GM12878 (cell line): ENCODE measurements around the gene MSL3B.

ENCODE experiments used
- CHD2 ChIP-seq: IDR thresholded peaks from 2 replicates; pipeline ENCODE4 v1.6.1; 2011; ENCODE audit warnings: low read depth, low read length, improper control_type of control experiment, borderline replicate concordance
- CHD4 ChIP-seq: fragments of 200-600 bp; sonication (generic); IDR thresholded peaks from 2 replicates; pipeline ENCODE4 v1.6.1; 2016; ENCODE audit warnings: mild to moderate bottlenecking
- CREB1 ChIP-seq: IDR thresholded peaks from 2 replicates; pipeline ENCODE4 v1.6.1; 2012; ENCODE audit warnings: low read depth, mild to moderate bottlenecking, inconsistent platforms
- JUND ChIP-seq: IDR thresholded peaks from 2 replicates; pipeline ENCODE4 v1.6.1; 2012; ENCODE audit warnings: low read depth, mild to moderate bottlenecking, low read length, improper control_type of control experiment, moderate library complexity
- POLR2A ChIP-seq: IDR thresholded peaks from 2 replicates; pipeline ENCODE4 v1.6.1; 2011; ENCODE audit warnings: low read depth, mild to moderate bottlenecking, low read length
- SRF ChIP-seq, 2 experiments: IDR thresholded peaks; 2 replicates each; pipeline ENCODE4 v1.6.1; 2011; ENCODE audit warnings: low read depth in 2 of 2, low read length in 2 of 2, mild to moderate bottlenecking in 1 of 2, moderate library complexity in 1 of 2
- TAF1 ChIP-seq: IDR thresholded peaks from 2 replicates; pipeline ENCODE4 v1.6.1; 2011; ENCODE audit warnings: mild to moderate bottlenecking, low read depth, low read length, borderline replicate concordance
- TF ChIP-seq, protein P1 (sequence below), 3 experiments: IDR thresholded peaks in 2 of 3; conservative IDR thresholded peaks in 1 of 3; 2 replicates each; pipeline ENCODE4 v1.5.1; 2011; ENCODE audit warnings: low read depth in 3 of 3, low read length in 3 of 3, mild to moderate bottlenecking in 3 of 3, control low read depth in 2 of 3, moderate library complexity in 2 of 3, inconsistent platforms in 1 of 3, mixed read lengths in 1 of 3; ENCODE audit not compliant: control insufficient read depth in 2 of 3, insufficient read depth in 1 of 3; ENCODE audit errors: extremely low read depth in 1 of 3
- TF ChIP-seq, protein P2 (sequence below): IDR thresholded peaks from 2 replicates; pipeline ENCODE4 v1.6.1; 2011; ENCODE audit warnings: borderline replicate concordance, low read depth, mild to moderate bottlenecking, moderate library complexity, low read length; ENCODE audit not compliant: insufficient read depth, poor library complexity, severe bottlenecking

DNA sequence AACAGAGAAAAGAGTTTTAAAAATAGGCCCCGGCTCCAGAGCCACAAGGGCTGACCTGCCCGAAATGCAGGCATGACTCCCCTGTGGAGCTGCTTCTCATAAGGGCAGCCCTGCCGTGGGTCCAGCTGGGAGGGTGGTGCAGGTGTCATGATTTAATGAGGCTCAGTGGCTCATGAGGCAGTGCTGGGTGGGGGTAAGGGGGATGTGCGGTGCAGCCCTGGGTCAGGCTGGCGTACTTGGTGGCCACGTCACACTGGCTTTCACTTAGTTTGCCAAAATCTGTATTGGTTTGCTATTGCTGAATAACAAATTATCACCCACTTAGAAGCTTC lies 47.4 kb downstream of the MSL3B start:
- no peak for TF ChIP-seq POLR2A
- no peak for TF ChIP-seq SRF (IDR thresholded peaks at IDR 0.05; ENCODE audit: low read depth in 2 of 2, low read length in 2 of 2)
- TF ChIP-seq, protein P1, sequence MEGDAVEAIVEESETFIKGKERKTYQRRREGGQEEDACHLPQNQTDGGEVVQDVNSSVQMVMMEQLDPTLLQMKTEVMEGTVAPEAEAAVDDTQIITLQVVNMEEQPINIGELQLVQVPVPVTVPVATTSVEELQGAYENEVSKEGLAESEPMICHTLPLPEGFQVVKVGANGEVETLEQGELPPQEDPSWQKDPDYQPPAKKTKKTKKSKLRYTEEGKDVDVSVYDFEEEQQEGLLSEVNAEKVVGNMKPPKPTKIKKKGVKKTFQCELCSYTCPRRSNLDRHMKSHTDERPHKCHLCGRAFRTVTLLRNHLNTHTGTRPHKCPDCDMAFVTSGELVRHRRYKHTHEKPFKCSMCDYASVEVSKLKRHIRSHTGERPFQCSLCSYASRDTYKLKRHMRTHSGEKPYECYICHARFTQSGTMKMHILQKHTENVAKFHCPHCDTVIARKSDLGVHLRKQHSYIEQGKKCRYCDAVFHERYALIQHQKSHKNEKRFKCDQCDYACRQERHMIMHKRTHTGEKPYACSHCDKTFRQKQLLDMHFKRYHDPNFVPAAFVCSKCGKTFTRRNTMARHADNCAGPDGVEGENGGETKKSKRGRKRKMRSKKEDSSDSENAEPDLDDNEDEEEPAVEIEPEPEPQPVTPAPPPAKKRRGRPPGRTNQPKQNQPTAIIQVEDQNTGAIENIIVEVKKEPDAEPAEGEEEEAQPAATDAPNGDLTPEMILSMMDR (IDR thresholded peaks at IDR 0.05 in 2 of 3, conservative IDR thresholded peaks at IDR 0.05 in 1 of 3; ENCODE audit: control insufficient read depth in 2 of 3, extremely low read depth in 1 of 3, insufficient read depth in 1 of 3, low read depth in 3 of 3, low read length in 3 of 3), result no peak
- no peak for TF ChIP-seq CHD4
- TF ChIP-seq JUND, result no peak
- no peak for TF ChIP-seq CHD2
- no peak for TF ChIP-seq CREB1
- no peak for TF ChIP-seq TAF1
- TF ChIP-seq, protein P2, sequence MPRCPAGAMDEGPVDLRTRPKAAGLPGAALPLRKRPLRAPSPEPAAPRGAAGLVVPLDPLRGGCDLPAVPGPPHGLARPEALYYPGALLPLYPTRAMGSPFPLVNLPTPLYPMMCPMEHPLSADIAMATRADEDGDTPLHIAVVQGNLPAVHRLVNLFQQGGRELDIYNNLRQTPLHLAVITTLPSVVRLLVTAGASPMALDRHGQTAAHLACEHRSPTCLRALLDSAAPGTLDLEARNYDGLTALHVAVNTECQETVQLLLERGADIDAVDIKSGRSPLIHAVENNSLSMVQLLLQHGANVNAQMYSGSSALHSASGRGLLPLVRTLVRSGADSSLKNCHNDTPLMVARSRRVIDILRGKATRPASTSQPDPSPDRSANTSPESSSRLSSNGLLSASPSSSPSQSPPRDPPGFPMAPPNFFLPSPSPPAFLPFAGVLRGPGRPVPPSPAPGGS, result no peak
